G401 (cell line): ENCODE data around the gene DDIAS. TPM values are rescaled to one million over a fixed set of nuclear protein-coding genes. Genes with fewer than 3 reads are reported as not detected.
A peak's percentile ranks its signal among the peaks of the same experiment; 100 is the strongest.

ENCODE experiments used
- DNase-seq: peaks from one replicate; pipeline ENCODE4 v3.0.0-alpha.2; 2015; ENCODE audit warnings: low spot score
- in situ Hi-C: cut with HindIII; loops from 2 replicates; pipeline ENCODE4 v1.10.0; 2016; ENCODE audit warnings: low sequenced_read_pairs, mixed read lengths
- total RNA-seq: library from RNA; depleted of rRNA; stranded (reverse); fragments of >200 nt; shearing (Covaris generic); gene quantifications from 2 replicates; pipeline ENCODE4 v1.2.3, GENCODE V29; 2014

DDIAS gene
- total RNA-seq, 1 experiment from 2014 or later, result 14.7 TPM

GRCh38 chr11:82889133-82890001 is 12.2 kb upstream of the DDIAS start:
- in situ Hi-C loops, result no loop called here
- no peak for DNase-seq

- DNase-seq, result no peak
- in situ Hi-C loops, result no loop called here
Measured at GRCh38 chr11:82890002-82890341, 11.6 kb upstream of the DDIAS start.

- DNase-seq, result no peak
- in situ Hi-C loops, result no loop called here
Measured at GRCh38 chr11:82890936-82891335, 10.6 kb upstream of the DDIAS start.

GRCh38 chr11:82892611-82893169 is 8.8 kb upstream of the DDIAS start:
- DNase-seq, result no peak
- in situ Hi-C loops, result no loop called here

GRCh38 chr11:82895437-82896091 is 6.0 kb upstream of the DDIAS start:
- in situ Hi-C loops, result no loop called here
- DNase-seq, result no peak

GRCh38 chr11:82896183-82896582 is 5.4 kb upstream of the DDIAS start:
- in situ Hi-C loops, result no loop called here
- no peak for DNase-seq

- DNase-seq, result no peak
- in situ Hi-C loops, result no loop called here
Measured at GRCh38 chr11:82898241-82898640, 3.3 kb upstream of the DDIAS start.

GRCh38 chr11:82899186-82899820 is 2.2 kb upstream of the DDIAS start:
- DNase-seq, result peak; percentile 28
- in situ Hi-C loops, result no loop called here

- no peak for DNase-seq
- in situ Hi-C loops, result no loop called here
Measured at GRCh38 chr11:82899957-82900276, 1.6 kb upstream of the DDIAS start.

- DNase-seq, result peak; percentile 95
- in situ Hi-C loops, result no loop called here
Measured at GRCh38 chr11:82900277-82901164, 1.0 kb upstream of the DDIAS start, which contains the start of gene PRCP. Gene PRCP, minus strand, starts transcription at chr11:82900430. Its CDS starts 28 bp downstream, at chr11:82900402.

- DNase-seq, result no peak
- in situ Hi-C loops, result no loop called here
Measured at GRCh38 chr11:82901922-82902485, 468 bp downstream of the DDIAS start.

GRCh38 chr11:82902880-82903279 is 1.3 kb downstream of the DDIAS start:
- no peak for DNase-seq
- in situ Hi-C loops, result no loop called here

GRCh38 chr11:82903843-82904586 is 2.5 kb downstream of the DDIAS start:
- no peak for DNase-seq
- in situ Hi-C loops, result no loop called here

GRCh38 chr11:82906236-82906635 is 4.7 kb downstream of the DDIAS start:
- in situ Hi-C loops, result no loop called here

GRCh38 chr11:82906931-82907330 is 5.4 kb downstream of the DDIAS start:
- in situ Hi-C loops, result no loop called here
- DNase-seq, result no peak

More at GRCh38 chr11:82906236-82906635, 4.7 kb downstream of the DDIAS start:
- DNase-seq, result peak; percentile 47

- in situ Hi-C loops, result no loop called here
- DNase-seq, result no peak
Measured at GRCh38 chr11:82907371-82907770, 5.8 kb downstream of the DDIAS start.

- no peak for DNase-seq
- in situ Hi-C loops, result no loop called here
Measured at GRCh38 chr11:82908311-82908710, 6.8 kb downstream of the DDIAS start.

- in situ Hi-C loops, result no loop called here
Measured at GRCh38 chr11:82909015-82909640, 7.6 kb downstream of the DDIAS start.

More at GRCh38 chr11:82909015-82909640, 7.6 kb downstream of the DDIAS start:
- DNase-seq, result no peak
